Loucy (cell line): ENCODE measurements around the gene ITSN2.

ENCODE experiments used
- CTCF ChIP-seq: fragments of 200-600 bp; sonication (generic); conservative IDR thresholded peaks from 2 replicates; pipeline ENCODE4 v1.5.1; 2014; ENCODE audit warnings: mild to moderate bottlenecking, antibody characterized with exemption, low read length
- EZH2phosphoT487 ChIP-seq: fragments of 200-600 bp; IDR thresholded peaks from 2 replicates; pipeline ENCODE4 v1.6.1; 2018; ENCODE audit warnings: antibody characterized with exemption, mild to moderate bottlenecking, moderate library complexity, borderline replicate concordance

DNA sequence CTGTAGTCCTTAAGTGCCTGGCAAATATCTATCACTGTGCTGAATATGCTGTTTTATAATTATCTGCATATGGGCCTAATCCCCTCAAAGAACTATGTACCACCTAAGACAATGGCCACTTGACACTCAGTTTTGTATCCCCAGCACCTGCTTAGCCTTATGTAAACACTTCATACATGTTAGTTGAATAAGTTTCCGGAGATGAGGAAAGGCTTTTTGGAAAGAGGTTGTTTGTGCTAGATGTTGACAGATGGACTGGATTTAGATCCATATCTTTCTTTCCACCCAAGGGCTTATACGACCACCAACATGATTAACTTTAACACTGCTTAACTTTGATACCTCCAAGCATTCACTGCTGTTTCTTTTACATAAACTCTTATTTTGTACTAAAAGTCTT, 122.2 kb downstream of the ITSN2 start:
- TF ChIP-seq EZH2phosphoT487 (no peak), CTCF (no peak)
